Glutamatergic neuron (in vitro differentiated cells): ENCODE results near the gene BCL7A. TPM values are rescaled to one million over a fixed set of nuclear protein-coding genes. Genes with fewer than 3 reads are reported as not detected.
A peak's percentile ranks its signal among the peaks of the same experiment; 100 is the strongest.

ENCODE experiments used
- DNase-seq: peaks from one replicate; pipeline ENCODE4 v3.0.0; 2022
- H3K27ac Mint-ChIP-seq: one replicate; pipeline ENCODE4 v1.8.0; 2020; ENCODE audit warnings: mild to moderate bottlenecking, mixed read lengths, inconsistent platforms; ENCODE audit not compliant: unreplicated experiment
- H3K27me3 Mint-ChIP-seq: one replicate; pipeline ENCODE4 v1.8.0; 2020; ENCODE audit warnings: mild to moderate bottlenecking, moderate library complexity, mixed read lengths, inconsistent platforms; ENCODE audit not compliant: unreplicated experiment
- H3K36me3 Mint-ChIP-seq: one replicate; pipeline ENCODE4 v1.8.0; 2020; ENCODE audit warnings: mild to moderate bottlenecking, mixed read lengths, inconsistent platforms; ENCODE audit not compliant: unreplicated experiment
- H3K4me1 Mint-ChIP-seq: one replicate; pipeline ENCODE4 v1.8.0; 2020; ENCODE audit warnings: mild to moderate bottlenecking, low read depth, mixed read lengths, inconsistent platforms; ENCODE audit not compliant: unreplicated experiment
- H3K4me3 Mint-ChIP-seq: one replicate; pipeline ENCODE4 v1.8.0; 2020; ENCODE audit warnings: mild to moderate bottlenecking, mixed read lengths, inconsistent platforms; ENCODE audit not compliant: unreplicated experiment
- H3K9me3 Mint-ChIP-seq: one replicate; pipeline ENCODE4 v1.8.0; 2020; ENCODE audit warnings: mild to moderate bottlenecking, moderate library complexity, mixed read lengths, inconsistent platforms; ENCODE audit not compliant: unreplicated experiment
- CTCF ChIP-seq: fragments of 200-600 bp; sonication (generic); IDR thresholded peaks from one replicate; pipeline ENCODE4 v1.5.0; 2021; ENCODE audit not compliant: partially characterized antibody, unreplicated experiment
- total RNA-seq: library from RNA; stranded (reverse); fragmentation: NEBNext Ultra II Directional; extraction: Animal tissue kit (Norgen Biotek cat#: 25700); gene quantifications from one replicate; pipeline ENCODE4 v1.2.1, GENCODE V29; 2021; ENCODE audit not compliant: unreplicated experiment

The BCL7A gene
- total RNA-seq, 1 donor from 2014 or later, result 148 TPM

DNA sequence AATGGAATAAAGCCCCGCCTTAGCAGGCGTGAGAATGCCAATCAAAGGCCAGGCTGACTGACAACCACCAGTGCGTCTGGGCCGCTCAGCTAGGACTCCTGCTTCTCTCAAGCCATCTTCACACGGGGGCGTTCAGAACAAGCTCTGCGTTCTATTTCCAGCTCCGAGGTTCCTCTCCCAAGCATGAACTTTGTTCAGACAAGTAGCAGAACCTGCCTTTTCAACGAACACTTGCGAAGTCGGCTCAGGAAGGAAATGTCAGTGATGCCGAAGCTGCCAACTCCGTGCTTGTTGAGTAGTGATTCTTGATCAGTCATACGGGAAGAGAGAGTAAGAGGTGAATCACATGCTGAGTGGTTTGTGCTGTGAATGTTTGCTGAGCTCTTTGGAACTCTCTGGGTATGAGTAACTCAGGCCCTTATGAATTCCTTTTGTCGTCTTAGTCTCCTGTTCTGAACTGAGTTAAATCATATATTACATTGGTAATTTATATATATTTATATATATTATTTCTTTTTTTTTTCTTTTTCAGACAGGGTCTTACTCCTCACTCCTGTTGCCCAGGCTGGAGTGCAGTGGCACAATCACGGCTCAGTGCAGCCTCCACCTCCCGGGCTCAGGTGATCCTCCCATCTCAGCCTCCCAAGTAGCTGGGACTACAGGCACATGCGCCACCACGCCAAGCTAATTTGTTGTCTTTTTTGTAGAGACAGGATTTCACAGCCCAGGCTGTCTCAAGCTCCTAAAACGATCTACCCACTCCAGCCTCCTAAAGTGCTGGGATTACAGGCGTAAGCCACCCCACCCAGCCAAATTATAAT, 29.4 kb upstream of the BCL7A start:
- TF ChIP-seq CTCF, result no peak
- peaks cover 5% of the 10 kb centered on the region for H3K4me1 Mint-ChIP-seq
- no peaks in the 10 kb centered on the region for H3K9me3 Mint-ChIP-seq
- H3K27me3 Mint-ChIP-seq, result peaks cover 3% of the 10 kb centered on the region
- DNase-seq, result no peak
- H3K36me3 Mint-ChIP-seq, result no peaks in the 10 kb centered on the region
- no peak overlapping the region for H3K4me3 Mint-ChIP-seq
- H3K27ac Mint-ChIP-seq, result no peak overlapping the region

DNA sequence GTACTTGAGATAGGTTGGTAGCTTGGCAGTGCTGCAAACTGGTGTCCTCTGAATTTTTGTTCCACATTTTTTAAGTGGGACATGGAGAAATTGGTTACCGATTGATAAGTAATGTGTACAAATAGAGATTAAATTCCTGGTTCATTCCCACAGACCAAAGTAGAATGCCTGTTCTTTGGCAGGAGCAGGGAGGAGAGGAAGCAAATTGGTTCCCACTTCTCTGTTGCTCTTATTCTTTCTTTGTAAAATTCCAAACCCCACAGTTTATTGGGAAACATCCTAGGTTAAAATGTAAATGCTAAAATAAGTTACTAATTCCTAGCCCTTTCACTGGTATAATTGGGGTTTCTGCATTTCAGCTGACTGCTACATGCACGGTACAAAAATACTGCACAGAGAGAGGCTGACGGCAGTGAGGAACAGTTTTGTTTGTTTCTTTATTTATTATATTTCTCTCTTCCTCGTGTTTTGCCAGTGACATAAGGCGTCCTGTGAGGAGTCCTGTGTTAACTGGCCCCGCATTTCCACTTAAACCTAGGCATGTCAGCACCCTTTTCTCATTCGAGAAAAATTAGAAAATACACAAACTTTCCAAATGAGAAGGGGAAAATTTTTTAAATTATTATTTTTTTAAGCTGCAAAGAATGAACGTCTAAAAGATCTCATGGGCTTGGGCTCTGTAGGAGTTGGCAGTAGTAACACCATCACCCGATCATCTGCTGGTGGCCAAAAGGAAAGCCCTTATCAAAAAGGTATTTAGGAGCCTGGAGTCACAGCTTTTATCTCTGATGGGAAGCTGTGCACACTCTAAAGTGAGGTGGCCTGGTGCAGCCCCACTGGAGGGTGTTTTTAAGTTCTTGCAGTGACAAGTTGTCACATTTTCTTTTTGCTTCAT, 25.4 kb upstream of the BCL7A start:
- peaks cover 4% of the 10 kb centered on the region for H3K9me3 Mint-ChIP-seq
- no peak overlapping the region for H3K27ac Mint-ChIP-seq
- H3K4me1 Mint-ChIP-seq, result peaks cover 11% of the 10 kb centered on the region
- H3K27me3 Mint-ChIP-seq, result peaks cover 3% of the 10 kb centered on the region
- DNase-seq, result no peak
- no peak overlapping the region for H3K4me3 Mint-ChIP-seq
- no peak for TF ChIP-seq CTCF
- H3K36me3 Mint-ChIP-seq, result peaks cover 6% of the 10 kb centered on the region

DNA sequence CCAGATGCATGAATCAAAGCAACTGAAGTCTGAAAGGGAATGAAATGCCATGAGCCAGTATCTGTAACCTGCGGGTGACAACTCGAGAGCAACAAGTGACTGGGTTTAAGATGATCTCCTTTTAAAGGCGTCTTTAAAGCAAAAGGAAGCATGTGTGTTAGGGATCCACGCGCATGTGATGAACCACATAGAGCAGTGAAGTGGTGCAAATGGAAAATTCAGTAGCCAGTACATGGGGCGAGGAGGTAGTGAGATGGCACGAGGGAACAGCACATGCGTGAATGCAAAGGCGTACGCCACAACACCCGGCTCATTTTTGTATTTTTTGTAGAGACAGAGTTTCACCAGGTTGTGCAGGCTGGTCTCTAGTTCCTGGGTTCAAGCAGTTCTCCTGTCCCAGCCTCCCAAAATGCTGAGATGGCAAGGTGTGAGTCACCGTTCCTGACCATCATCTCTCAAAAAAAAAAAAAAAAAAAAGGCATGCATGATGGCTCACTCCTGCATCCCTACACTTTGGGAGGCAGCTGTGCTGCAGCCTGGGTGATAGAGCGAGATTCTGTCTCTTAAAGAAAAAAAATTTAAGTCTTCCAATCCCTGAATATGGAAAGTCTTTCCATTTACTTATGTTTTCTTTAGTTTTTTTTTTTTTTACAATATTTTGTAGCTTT, 24.6 kb upstream of the BCL7A start:
- TF ChIP-seq CTCF, result no peak
- Mint-ChIP-seq H3K9me3 (peaks cover 9% of the 10 kb centered on the region), H3K4me1 (peaks cover 16% of the 10 kb centered on the region), H3K36me3 (peaks cover 11% of the 10 kb centered on the region), H3K4me3 (no peak overlapping the region), H3K27me3 (peaks cover 8% of the 10 kb centered on the region), H3K27ac (peak overlapping the region; percentile 19)
- DNase-seq, result no peak

- Mint-ChIP-seq H3K36me3 (peaks cover 16% of the 10 kb centered on the region), H3K4me1 (peaks cover 31% of the 10 kb centered on the region), H3K27ac (peak overlapping the region; percentile 97), H3K4me3 (peak overlapping the region; percentile 58), H3K27me3 (peaks cover 8% of the 10 kb centered on the region), H3K9me3 (peaks cover 11% of the 10 kb centered on the region)
- DNase-seq, result peak; percentile 71
- TF ChIP-seq CTCF, result no peak
These were observed 20.0 kb upstream of the BCL7A start for GRCh38 chr12:122001466-122002209.
